Fibroblast of peridontal ligament (primary cell): ENCODE data around the gene MCL1.
A peak's percentile ranks its signal among the peaks of the same experiment; 100 is the strongest.
"Not testable (repeated sequence)": the region's sequence is repeated elsewhere in the genome, so short reads cannot be mapped to it uniquely, and the experiment has no call there.

Source experiments
- DNase-seq: peaks from one replicate; pipeline ENCODE4 v3.0.0-alpha.2; 2010; ENCODE audit errors: extremely low read depth

Gene MCL1

DNA sequence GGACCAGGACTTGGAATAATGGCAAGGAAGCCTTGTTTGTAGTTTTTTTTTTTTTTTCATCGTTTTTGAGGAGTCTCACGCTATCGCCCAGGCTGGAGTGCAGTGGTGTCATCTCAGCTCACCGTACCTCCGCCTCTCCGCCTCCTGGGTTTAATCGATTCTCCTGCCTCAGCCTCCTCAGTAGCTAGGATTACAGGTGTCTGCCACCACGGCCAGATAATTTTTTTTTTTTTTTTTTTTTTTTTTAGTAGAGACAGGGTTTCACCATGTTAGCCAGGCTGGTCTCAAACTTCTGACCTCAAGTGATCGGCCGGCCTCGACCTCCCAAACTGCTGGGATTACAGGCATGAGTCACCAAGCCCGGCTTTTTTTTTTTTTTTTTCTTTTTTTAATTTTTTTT, 23.0 kb upstream of the MCL1 start:
- not testable (repeated sequence) for DNase-seq

DNA sequence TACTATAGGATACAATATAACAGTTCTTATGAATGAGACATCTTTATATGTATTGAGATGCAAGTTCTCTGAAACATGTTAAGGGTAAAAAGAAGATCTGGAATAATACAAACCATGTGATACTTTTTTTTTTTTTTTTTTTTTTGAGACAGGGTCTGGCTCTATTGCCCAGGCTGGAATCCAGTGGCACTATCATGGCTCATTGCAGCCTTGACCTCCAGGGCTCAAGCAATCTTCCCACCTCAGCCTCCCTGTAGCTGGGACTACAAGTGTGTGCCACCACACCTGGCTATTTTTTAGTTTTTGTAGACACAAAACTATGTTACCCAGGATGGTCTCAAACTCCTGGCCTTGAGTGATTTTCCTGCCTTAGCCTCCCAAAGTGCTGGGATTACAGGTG, 22.1 kb upstream of the MCL1 start:
- DNase-seq: no peak

DNA sequence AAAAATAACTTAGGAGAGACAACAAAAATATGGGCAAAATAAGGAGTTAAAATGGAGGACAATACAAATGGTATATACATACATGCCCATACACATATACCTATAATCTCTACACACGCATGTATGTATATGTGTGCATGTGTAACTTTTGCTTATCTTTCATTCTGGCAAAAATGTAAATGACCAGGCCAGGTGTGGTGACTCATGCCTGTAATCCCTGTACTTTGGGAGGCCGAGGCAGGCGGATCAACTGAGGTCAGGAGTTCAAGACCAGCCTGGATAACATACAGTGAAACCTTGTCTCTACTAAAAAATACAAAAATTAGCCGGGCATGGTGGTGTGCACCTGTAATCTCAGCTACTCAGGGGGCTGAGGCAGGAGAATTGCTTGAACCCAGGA, 18.9 kb upstream of the MCL1 start:
- DNase-seq: not testable (repeated sequence)

DNA sequence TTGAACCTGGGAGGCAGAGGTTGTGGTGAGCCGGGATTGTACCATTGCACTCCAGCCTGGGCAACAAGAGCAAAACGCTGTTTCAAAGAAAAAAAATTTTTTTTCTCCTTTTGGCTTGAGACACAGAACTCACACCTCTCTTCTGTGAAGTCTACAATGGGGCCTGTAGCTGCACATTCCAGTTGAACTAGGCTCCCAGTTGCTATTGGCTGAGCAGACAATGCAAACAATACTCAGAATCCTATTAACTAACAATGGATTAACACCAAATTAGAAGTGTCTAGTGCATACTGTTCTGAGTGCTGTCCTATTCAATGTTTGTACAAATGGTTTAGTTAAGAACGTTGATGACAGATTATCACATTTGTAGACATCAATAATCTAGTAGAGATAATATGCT, 17.6 kb upstream of the MCL1 start:
- no peak for DNase-seq

DNA sequence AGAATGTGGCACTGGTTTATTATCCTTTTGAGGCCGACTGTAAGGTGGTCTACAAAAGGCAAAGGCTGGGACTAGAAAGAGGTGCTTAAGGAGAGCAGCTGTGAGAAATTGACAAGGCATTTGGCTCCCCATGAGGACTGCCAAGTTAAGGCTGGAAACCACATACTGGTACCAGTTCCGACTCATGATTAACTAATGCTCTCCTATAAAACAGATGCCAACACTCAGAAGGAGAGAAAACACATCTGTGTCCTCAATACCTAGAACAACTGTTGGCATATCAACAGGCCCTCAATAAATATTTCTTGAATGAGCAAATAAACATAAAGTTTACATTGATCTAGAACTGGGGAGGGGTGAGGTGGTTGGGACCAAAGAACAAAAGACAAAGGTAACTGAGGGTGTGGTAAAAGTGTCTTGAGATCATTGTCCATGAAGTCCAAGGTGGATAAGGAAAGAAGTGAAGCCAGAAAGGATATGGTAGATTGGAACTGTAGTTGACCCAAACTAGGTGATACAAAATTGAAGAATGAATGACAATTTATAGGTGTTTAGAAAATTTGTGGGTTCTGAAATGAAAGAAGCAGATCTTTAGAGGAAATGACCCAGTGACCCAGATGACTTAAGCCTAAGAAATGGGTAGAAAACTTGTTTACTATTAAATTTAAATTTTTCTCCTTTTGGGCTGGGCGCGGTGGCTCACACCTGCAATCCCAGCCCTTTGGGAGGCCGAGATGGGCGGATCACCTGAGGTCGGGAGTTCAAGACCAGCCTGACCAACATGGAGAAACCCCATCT, 16.9 kb upstream of the MCL1 start:
- DNase-seq: peak; percentile 56

DNA sequence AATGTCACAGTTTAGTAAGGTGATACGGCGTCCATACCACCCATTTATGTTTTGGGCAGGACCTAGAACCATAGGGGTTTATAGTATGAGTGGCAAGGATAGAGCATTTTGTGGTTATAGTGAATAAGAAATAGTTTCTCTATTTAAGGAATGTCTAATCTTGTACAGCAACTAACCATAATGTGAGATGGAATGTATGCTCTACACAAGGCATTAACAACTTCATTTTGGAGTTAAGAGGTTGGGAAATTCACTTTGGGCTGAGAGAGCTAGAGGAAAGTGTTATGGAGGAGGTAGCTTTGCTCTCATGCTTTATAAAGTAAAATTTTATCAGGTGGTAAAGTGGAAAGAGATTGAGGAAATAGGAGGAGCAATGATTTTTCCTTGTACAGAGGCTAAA, 3.0 kb upstream of the MCL1 start:
- peak; percentile 44 for DNase-seq

DNA sequence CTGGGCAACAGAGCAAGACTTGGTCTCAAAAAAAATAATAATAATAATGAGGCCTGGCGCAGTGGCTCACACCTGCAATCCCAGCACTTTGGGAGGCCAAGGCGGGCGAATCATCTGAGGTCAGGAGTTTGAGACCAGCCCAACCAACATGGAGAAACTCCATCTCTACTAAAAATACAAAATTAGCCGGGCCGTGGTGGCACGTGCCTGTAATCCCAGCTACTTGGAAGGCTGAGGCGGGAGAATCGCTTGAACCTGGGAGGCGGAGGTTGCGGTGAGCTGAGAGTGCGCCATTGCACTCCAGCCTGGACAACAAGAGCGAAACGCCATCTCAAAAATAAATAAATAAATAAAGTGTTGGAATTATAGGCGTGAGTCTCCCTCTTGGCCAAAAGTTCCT, 2.6 kb upstream of the MCL1 start:
- not testable (repeated sequence) for DNase-seq

DNA sequence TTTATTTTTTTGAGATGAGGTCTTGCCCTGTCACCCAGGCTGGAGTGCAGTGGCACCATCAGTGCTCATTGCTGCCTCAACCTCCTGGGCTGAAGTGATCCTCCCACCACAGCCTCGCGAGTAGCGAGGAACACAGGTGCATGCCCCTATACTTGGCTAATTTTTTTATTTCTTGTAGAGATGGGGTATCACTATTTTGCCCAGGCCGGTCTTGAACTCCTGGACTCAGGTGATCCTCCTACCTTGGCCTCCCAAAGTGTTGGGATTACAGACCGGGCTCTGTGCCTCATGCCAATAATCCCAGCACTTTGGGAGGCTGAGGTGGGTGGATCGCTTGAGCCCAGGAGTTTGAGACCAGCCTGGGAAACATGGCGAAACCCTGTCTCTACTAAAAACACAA, 2.0 kb upstream of the MCL1 start:
- DNase-seq: not testable (repeated sequence)

DNA sequence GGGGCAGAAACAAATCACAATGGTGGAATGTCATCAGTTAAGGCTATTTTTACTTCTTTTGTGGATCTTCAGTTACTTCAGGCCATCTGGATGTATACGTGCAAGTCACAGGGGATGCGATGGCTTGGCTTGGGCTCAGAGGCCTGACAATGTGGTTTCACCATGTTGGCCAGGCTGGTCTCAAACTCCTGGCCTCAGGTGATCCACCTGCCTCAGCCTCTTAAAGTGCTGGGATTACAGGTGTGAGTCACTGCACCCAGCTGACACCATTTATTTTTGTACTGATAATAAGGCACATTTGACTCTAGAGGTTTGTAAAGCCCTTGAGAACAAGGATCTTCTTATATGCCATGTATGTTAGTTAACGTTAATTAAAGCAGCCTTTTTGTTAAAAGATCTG, 1.6 kb upstream of the MCL1 start:
- DNase-seq: not testable (repeated sequence)

DNA sequence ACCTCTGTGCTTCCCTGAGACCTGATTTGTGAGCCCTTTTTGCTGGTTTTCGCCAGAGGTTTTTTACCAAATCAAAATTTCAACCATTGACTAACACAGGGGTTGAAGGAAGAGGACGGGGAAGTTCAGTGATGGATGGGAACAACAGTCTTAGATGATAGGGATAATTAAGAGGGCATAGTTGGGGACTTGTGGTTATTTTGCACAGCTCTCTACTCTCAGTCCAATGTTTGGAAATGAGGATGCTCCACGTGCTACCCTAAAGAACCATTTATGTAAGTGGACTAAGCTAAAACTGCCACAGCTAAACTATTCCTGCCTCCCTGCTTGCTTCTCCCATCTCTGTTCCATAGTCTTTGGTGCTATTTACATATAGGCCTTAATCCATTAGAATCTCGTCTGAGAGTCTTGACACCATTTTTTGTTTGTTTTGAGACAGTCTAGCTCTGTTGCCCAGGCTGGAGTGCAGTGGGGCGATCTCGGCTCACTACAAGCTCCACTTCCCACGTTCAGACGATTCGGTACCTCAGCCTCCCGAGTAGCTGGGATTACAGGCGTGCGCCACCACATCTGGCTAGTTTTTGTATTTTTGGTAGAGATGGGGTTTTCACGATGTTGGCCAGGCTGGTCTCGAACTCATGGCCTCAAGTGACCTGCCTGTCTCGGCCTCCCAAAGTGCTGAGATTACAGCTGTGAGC, 684 bp upstream of the MCL1 start:
- no peak for DNase-seq

DNA sequence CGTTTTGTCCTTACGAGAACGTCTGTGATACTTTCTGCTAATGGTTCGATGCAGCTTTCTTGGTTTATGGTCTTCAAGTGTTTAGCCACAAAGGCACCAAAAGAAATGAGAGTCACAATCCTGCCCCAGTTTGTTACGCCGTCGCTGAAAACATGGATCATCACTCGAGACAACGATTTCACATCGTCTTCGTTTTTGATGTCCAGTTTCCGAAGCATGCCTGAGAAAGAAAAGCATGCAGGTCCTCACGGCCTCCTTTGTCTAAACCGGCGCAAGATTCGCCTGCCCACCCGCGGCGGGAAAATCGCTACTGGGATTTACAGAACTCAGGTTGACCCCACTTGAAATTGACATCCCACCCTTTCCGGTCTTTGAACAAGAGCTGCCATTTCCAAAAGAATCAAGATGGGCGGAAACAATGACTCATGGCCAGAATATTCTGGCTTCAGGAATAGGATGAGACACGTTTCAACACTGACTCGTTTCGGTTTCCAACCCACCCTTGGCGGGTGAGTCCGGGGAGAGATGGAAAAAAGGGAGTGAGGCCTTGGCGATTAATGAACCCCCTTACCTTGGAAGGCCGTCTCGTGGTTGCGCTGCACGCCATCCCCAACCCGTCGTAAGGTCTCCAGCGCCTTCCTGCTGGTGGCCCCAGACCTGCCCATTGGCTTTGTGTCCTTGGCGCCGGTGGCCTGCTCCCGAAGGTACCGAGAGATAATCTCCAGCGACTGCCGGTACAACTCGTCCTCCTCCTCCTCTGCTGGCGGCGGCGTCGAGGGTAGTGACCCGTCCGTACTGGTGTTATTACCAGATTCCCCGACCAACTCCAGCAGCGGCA, 919 bp downstream of the MCL1 start:
- peak; percentile 90 for DNase-seq

DNA sequence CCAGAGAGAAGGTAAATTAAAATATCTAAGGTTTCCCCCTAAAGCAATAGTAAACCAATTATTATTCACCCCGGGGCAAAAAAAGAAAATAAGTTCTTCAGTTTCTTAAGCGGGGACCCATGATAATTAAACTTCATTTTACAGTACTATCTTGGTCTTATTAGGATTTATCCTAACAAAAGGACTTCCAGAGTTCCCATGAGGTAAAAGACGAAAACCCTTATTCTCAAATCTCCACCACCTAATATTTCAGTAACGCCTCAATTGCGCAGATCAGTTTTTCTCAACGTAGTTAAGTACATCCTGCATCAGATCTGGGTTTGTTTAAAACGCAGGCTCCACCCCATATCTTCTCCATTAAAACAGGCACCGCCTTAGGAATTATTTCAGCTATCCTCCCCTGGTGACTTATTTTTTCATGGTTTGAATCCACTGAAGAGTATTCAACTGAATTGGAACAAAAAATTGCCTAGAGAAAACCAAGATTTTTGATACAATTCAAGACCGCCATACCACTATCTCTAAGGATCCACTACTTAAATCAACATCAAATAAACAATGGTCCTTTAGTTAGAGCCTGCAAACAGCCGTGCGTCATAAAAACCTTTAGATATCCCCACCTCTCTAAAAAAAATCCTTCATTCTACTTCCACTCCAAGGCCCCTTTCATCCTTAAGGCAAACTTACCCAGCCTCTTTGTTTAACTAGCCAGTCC, 1.7 kb downstream of the MCL1 start:
- peak; percentile 70 for DNase-seq

DNA sequence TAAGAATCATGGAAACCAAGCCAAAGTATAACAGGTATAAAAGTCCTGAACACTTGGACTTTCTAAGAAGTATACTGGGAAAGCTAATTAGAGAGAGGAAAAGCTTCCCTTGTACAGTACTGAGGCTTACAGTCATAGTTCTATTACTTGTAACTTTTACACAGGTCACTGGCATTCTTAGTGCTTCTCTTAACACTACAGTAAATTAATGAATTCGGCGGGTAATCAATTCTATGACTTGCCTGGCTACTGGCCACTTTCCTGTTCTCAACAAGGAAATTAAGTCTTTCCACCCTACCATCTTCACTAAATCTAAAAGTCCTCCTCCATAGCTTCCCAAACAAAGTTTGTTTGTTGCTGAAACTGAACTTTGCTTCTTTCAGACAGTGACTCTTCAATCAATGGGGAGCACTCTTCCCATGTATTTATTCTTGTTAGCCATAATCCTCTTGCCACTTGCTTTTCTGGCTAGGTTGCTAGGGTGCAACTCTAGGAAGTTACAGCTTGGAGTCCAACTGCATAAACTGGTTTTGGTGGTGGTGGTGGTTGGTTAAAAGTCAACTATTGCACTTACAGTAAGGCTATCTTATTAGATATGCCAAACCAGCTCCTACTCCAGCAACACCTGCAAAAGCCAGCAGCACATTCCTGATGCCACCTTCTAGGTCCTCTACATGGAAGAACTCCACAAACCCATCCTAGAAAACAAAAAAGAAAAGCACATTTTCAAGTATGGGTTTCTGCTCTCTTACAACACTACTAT, 2.4 kb downstream of the MCL1 start:
- peak; percentile 47 for DNase-seq

DNA sequence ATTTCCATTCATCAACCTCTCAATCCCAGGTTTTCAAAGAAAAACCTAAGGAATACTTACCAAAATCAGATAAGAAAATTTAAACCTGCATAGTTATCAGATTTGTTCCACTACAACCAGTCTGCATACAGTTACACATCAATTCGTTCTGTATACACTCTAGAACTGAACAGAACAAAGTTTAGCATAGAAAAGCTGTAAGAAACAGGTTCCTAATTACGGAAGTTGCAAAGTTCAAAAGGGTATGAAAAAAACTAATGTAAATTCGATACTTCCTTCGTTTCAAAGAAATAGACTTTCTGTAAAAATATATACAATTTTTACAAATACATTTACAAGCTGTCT, 3.1 kb downstream of the MCL1 start:
- no peak for DNase-seq

DNA sequence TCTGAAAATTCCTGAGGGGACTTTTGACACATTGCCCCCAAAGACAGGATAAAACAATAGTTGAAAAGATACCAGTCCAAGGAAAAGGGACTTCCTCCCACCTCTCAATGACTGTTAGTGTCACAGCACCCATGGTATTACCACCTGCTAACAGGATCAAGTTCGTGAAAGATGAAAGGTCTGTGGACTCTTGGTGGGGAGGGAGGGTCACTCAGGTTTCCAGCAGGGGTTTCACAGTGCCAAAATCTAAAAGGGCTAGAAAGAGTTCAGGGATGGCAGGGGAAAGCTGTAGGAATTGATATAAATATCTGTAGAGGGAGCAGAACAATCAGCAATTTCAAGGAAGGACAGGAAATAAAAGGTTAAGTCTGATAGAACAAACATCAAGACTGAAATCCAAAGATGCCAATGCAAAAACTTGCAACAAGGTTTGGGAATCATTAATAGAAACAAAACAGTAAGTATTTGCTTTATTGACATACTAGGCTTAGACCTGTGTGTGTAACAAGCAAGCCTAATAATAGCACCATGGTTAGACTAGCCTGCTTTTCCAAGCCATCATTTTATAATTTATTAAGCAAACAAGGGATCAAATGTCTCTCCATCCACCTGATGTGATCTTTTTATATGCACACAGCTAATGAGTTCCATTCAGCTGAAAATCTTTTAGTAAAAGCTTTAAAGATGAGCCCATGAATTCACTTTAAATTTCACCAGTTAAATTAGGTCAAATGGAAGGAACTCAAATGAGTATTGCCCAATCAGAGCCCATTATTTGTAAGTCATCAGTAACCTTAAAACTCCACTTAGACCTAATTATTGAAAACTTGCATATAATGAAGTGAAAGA, 3.7 kb downstream of the MCL1 start:
- peak; percentile 54 for DNase-seq

DNA sequence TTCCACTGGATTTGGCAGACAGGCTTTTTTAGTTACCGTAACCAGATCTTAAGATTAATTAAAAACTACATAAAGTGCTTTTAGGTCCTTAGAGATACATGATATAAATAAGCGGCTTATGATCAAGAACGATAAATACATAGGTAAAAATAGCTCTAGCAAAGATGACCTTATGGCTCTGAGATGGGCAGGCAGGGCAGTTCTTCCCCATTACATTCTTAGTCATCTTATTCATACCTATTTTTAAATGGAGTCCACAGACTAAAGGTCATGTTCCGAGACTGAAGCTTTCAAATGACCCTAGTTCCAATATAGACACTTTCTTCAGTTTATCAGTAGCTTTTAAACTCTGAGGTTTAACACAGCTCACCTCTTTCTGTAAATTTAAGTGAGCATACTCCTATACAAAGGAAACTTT, 4.3 kb downstream of the MCL1 start:
- DNase-seq: peak; percentile 36

DNA sequence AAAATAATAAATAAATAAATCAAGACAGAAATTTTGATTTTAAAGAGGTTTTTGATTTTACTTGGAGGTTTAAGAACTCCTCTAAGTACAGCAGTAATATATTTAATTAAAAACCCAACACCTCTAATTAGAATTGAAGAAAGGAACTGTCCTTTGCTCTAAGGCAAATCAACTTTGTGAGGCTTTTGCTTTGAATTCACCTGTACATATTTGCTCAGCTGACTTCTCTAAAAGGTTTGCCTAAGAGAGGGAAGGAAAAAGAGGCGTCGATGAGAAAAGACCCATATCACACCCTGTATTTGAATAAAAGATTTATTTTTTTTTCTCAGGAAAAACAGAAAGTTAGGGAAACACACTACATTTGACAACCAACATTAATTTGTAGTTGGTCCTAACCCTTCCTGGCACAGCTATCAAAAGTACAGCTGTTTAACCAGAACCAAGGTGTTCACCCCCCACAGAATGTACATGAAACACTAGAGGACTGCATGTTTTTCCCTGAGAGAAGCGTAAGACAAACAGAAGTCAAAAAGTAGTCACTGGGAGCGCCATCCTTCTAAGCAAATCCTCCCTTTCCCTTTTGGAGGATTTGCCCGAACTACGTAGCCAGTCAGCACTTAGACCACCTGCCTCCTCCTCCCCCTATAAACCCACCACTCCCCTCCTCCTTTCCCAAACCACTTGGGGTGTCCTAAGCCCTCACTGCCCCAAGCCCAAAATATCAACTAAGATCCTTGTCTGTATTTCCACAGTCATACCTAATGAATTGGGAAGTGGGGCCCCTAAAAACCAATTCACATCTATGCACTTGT, 4.9 kb downstream of the MCL1 start:
- no peak for DNase-seq

DNA sequence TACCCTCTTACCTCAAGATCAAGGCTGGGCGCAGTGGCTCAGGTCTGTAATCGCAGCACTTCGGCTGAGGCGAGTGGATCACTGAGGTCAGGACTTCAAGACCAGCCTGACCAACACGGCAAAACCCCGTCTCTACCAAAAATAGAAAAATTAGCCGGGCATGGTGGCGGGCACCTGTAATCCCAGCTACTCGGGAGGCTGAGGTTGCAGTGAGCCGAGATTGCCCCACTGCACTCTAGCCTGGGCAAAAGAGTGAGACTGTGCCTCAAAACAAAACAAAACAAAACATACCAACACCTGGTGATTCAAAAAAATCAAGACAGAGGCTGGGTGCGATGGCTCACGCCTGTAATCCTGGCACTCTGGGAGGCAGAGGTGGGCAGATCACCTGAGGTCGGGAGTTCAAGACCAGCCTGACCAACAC, 5.8 kb downstream of the MCL1 start:
- not testable (repeated sequence) for DNase-seq

DNA sequence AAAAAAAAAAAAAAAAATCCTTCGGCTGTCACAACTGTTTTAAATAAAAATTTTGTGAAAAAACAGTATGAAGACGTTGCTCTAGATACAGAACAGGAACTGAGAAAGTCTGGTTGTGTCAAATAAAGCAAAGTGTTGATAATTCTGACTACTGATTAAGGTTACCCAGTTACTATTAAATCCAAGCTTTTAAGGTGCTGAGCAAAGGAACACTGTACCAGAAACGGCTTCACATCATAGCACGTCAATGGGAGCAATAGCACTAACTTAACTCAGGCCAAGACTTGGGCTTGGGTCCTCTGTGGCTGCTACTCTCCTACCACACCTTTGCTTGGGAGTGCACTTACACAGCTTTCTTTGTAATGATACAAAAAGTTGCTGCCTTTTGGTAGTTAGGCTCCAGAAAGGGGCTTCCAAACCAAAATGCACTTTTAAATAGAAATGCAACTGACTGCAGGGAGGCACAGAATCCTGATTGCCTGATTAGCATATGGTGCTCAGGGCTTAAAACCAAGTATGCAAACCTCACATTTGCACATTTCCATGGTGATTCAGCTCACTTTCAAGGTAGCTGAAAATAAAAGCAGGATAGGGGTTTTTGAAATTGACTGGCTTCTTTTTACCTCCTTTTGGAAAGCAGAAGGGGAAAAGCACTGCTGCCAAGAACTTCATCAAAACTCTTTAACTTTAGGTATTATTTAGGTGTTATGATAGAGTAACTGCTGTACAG, 6.3 kb downstream of the MCL1 start:
- peak; percentile 45 for DNase-seq
